GM21367 (cell line): ENCODE data around the gene RIC3.

Experiments
- ATAC-seq: cut with Tn5 transposase; IDR thresholded peaks from one replicate; pipeline ENCODE4 v1.9.1; 2021; ENCODE audit not compliant: unreplicated experiment

Gene RIC3

GRCh38 chr11:8069771-8070170 is 99.1 kb downstream of the RIC3 start:
- ATAC-seq, result no peak

GRCh38 chr11:8068605-8069221 is 100.1 kb downstream of the RIC3 start:
- no peak for ATAC-seq

GRCh38 chr11:8067929-8068575 is 100.8 kb downstream of the RIC3 start:
- no peak for ATAC-seq

- ATAC-seq, result no peak
Observed at GRCh38 chr11:8067567-8067928, 101.3 kb downstream of the RIC3 start.

- no peak for ATAC-seq
Observed at GRCh38 chr11:8066911-8067455, 101.8 kb downstream of the RIC3 start.

GRCh38 chr11:8066036-8066910 is 102.6 kb downstream of the RIC3 start:
- no peak for ATAC-seq

- ATAC-seq, result no peak
Observed at GRCh38 chr11:8065031-8065430, 103.8 kb downstream of the RIC3 start.

- ATAC-seq, result no peak
Observed at GRCh38 chr11:8063324-8063723, 105.5 kb downstream of the RIC3 start.

GRCh38 chr11:8062781-8063257 is 106.0 kb downstream of the RIC3 start:
- no peak for ATAC-seq

GRCh38 chr11:8061555-8062428 is 107.0 kb downstream of the RIC3 start:
- no peak for ATAC-seq

- ATAC-seq, result no peak
Observed at GRCh38 chr11:8060801-8061554, 107.8 kb downstream of the RIC3 start.

- no peak for ATAC-seq
Observed at GRCh38 chr11:8060146-8060719, 108.6 kb downstream of the RIC3 start.

- no peak for ATAC-seq
Observed at GRCh38 chr11:8059571-8060011, 109.2 kb downstream of the RIC3 start.

- no peak for ATAC-seq
Observed at GRCh38 chr11:8059030-8059429, 109.8 kb downstream of the RIC3 start.

- no peak for ATAC-seq
Observed at GRCh38 chr11:8058216-8058615, 110.6 kb downstream of the RIC3 start.

GRCh38 chr11:8056810-8057463 is 111.9 kb downstream of the RIC3 start:
- no peak for ATAC-seq
